ENCODE data around the gene AOAH. TPM values are rescaled to one million over a fixed set of nuclear protein-coding genes. Genes with fewer than 3 reads are reported as not detected.
A peak's percentile ranks its signal among the peaks of the same experiment; 100 is the strongest.

AOAH gene
- total and polyA plus RNA-seq, 2 of the 4 experiments (the other 2 are of a cell fraction): not detected

- H3K18ac ChIP-seq (ENCODE audit: low read depth, low read length): no peak overlapping the region
- H2BK5ac ChIP-seq (ENCODE audit: low read depth, low read length, poor library complexity, severe bottlenecking): no peak overlapping the region
- peaks cover 4% of the 10 kb centered on the region; the same call in 1 of the 2 replicates for H3K27me3 ChIP-seq (ENCODE audit: control insufficient read depth, insufficient read depth, low read length)
- no peak overlapping the region for H3K23ac ChIP-seq (ENCODE audit: low read depth, low read length)
- H3K4me2 ChIP-seq (ENCODE audit: low read depth, low read length): no peak overlapping the region
- dilution Hi-C loops (cut with HindIII; ENCODE audit: low sequenced_read_pairs, unreplicated experiment): no loop called here
- no peak overlapping the region for H2BK15ac ChIP-seq (ENCODE audit: low read depth, low read length)
- no peak overlapping the region for H4K91ac ChIP-seq (ENCODE audit: insufficient read depth, low read depth, low read length)
- H3K9me3 ChIP-seq (ENCODE audit: control insufficient read depth, insufficient read depth, low read length): no peaks in the 10 kb centered on the region
- no peak overlapping the region for H2BK120ac ChIP-seq (ENCODE audit: low read depth, low read length)
- DNase-seq: no peak
- no peak overlapping the region for H2AK9ac ChIP-seq (replicated peaks; ENCODE audit: low read depth, low read length, poor library complexity)
- H2BK20ac ChIP-seq (ENCODE audit: low read depth, low read length): no peak overlapping the region
- H3K4me3 ChIP-seq (ENCODE audit: insufficient read depth, low read depth, low read length): no peak overlapping the region
- CTCF ChIA-PET: interaction anchor here (0.9 to 1.2 kb wide), 2 partner anchors 9 to 24 kb away, joined by 4 read pairs; no protein-coding TSS in a partner anchor
- ATAC-seq (ENCODE audit: low read depth): peak; percentile 53
- intact Hi-C loops (cut with micrococcal nuclease): loop anchor here (1.0 to 5.0 kb wide), 2 partner anchors 709 to 729 kb away; no protein-coding TSS in a partner anchor
- H2AK5ac ChIP-seq (ENCODE audit: low read depth, low read length): no peak overlapping the region
- H3K4ac ChIP-seq (ENCODE audit: low read depth, low read length): peak overlapping the region; percentile 31; the same call in 1 of the 2 replicates
- in situ Hi-C loops (cut with MboI; ENCODE audit: low sequenced_read_pairs): no loop called here
- no peak overlapping the region for H3K9ac ChIP-seq (ENCODE audit: low read depth, low read length)
- H4K20me1 ChIP-seq (ENCODE audit: insufficient read depth, low read length): no peaks in the 10 kb centered on the region
- H3K36me3 ChIP-seq (ENCODE audit: control insufficient read depth, insufficient read depth, low read length): no peaks in the 10 kb centered on the region
- POLR2A ChIA-PET (ENCODE audit: unreplicated experiment): no interaction called here
- H3K27ac ChIP-seq (ENCODE audit: insufficient read depth, low read length): no peak overlapping the region
- 95% methylated on average over 7 of the region's 12 CpGs; no CpG with 5 or more reads in 1 of the 2 experiments for WGBS, 2 experiments (ENCODE audit: extremely low coverage in 2 of 2, insufficient read length in 1 of 2)
- H3K79me1 ChIP-seq (ENCODE audit: low read depth in 1 of 2, low read length in 2 of 2): no peaks in the 10 kb centered on the region
- H4K8ac ChIP-seq (ENCODE audit: low read depth in 2 of 2, low read length in 2 of 2): no peak overlapping the region
- H4K5ac ChIP-seq (ENCODE audit: low read depth, low read length): no peak overlapping the region
- H3K4me1 ChIP-seq (ENCODE audit: control insufficient read depth, insufficient read depth, low read length): no peaks in the 10 kb centered on the region
- peaks cover 3% of the 10 kb centered on the region; the same call in 1 of the 2 replicates for H3K9me1 ChIP-seq (ENCODE audit: insufficient read depth, low read length)
- no peak overlapping the region for H3K14ac ChIP-seq (replicated peaks; ENCODE audit: low read depth, low read length)
- BruUV-seq (replicated peaks): no TSS peak
- H2AFZ ChIP-seq (replicated peaks; ENCODE audit: low read length, poor library complexity): peak overlapping the region; percentile 73
- H3K56ac ChIP-seq (ENCODE audit: extremely low read depth, insufficient read depth, low read length): no peak overlapping the region
- no peak for TF ChIP-seq RCOR1 (IDR thresholded peaks at IDR 0.05; ENCODE audit: insufficient replicate concordance, low read length)
- TF ChIP-seq CEBPB (IDR thresholded peaks at IDR 0.05; ENCODE audit: low read depth, low read length): peak; percentile 20; the same call in 1 of the 2 replicates
- no peak for TF ChIP-seq CHD1 (IDR thresholded peaks at IDR 0.05; ENCODE audit: low read depth, low read length)
- TF ChIP-seq MAZ (IDR thresholded peaks at IDR 0.05; ENCODE audit: borderline replicate concordance, low read depth, low read length): no peak
- TF ChIP-seq BHLHE40 (IDR thresholded peaks at IDR 0.05; ENCODE audit: low read depth, low read length): no peak
- TF ChIP-seq MXI1 (IDR thresholded peaks at IDR 0.05; ENCODE audit: borderline replicate concordance, low read depth, low read length): no peak
- TF ChIP-seq USF2 (IDR thresholded peaks at IDR 0.05; ENCODE audit: low read depth, low read length): no peak
- TF ChIP-seq RFX5 (IDR thresholded peaks at IDR 0.05; ENCODE audit: low read depth, low read length): no peak
- TF ChIP-seq MAFK (IDR thresholded peaks at IDR 0.05; ENCODE audit: low read depth, low read length): no peak
- no peak for TF ChIP-seq ELK1 (IDR thresholded peaks at IDR 0.05; ENCODE audit: borderline replicate concordance, low read depth, low read length)
- no peak for TF ChIP-seq POLR2A (IDR thresholded peaks at IDR 0.05; ENCODE audit: low read depth, low read length)
- TF ChIP-seq NFE2L2 (IDR thresholded peaks at IDR 0.05; ENCODE audit: low read depth, low read length): no peak
- TF ChIP-seq RAD21 (IDR thresholded peaks at IDR 0.05; ENCODE audit: low read length): peak; percentile 59
- TF ChIP-seq FOS (IDR thresholded peaks at IDR 0.05; ENCODE audit: low read depth, low read length): no peak
- TF ChIP-seq SMC3 (IDR thresholded peaks at IDR 0.05; ENCODE audit: low read depth, low read length): peak; percentile 34
Observed at GRCh38 chr7:36473454-36474282, 250.6 kb downstream of the AOAH start.

All from IMR-90 (cell line).